ENCODE measurements around the gene ADAM22.

GRCh38 chr7:88037050-88037449, 103.0 kb downstream of the ADAM22 start:
- TF ChIP-seq POLR2A (IDR thresholded peaks at IDR 0.05) (no peak), CTCF (IDR thresholded peaks at IDR 0.05) (no peak)
